Muscle layer of colon (tissue), 2 donors: Measurements from ENCODE around the gene ANKRD36B.
A peak's percentile ranks its signal among the peaks of the same experiment; 100 is the strongest.
"Not testable (repeated sequence)": the region's sequence is repeated elsewhere in the genome, so short reads cannot be mapped to it uniquely, and the experiment has no call there.

Source experiments
- H3K27ac ChIP-seq: one replicate; pipeline ENCODE4 v1.7.0; 2013; ENCODE audit warnings: low read depth, mild to moderate bottlenecking, low read length, moderate library complexity
- H3K27me3 ChIP-seq, 2 donors: one replicate each; pipeline ENCODE4 v1.7.0; 2013; ENCODE audit warnings: low read length in 2 of 2, mild to moderate bottlenecking in 2 of 2; ENCODE audit not compliant: insufficient read depth in 2 of 2, control insufficient read depth in 1 of 2
- H3K36me3 ChIP-seq: one replicate; pipeline ENCODE4 v1.7.0; 2013; ENCODE audit warnings: mild to moderate bottlenecking, low read length; ENCODE audit not compliant: insufficient read depth
- H3K4me1 ChIP-seq: one replicate; pipeline ENCODE4 v1.7.0; 2013; ENCODE audit warnings: mild to moderate bottlenecking, low read length; ENCODE audit not compliant: insufficient read depth
- H3K4me3 ChIP-seq, 2 donors: one replicate each; pipeline ENCODE4 v1.7.0; 2013; ENCODE audit warnings: low read length in 2 of 2, low read depth in 1 of 2, mild to moderate bottlenecking in 1 of 2, moderate library complexity in 1 of 2
- H3K9ac ChIP-seq: one replicate; pipeline ENCODE4 v1.7.0; 2013; ENCODE audit warnings: low read length
- H3K9me3 ChIP-seq: one replicate; pipeline ENCODE4 v1.7.0; 2013; ENCODE audit warnings: mild to moderate bottlenecking, low read length
- donor health status: abdominal sarcoma.
- donor health status: Adenocarcinoma of cecum.

The ANKRD36B gene

GRCh38 chr2:97605109-97605508 is 15.4 kb upstream of the ANKRD36B start:
- H3K9ac ChIP-seq, H3K9me3 ChIP-seq, H3K4me1 ChIP-seq, H3K27ac ChIP-seq, H3K27me3 ChIP-seq, H3K4me3 ChIP-seq, H3K36me3 ChIP-seq: not testable (repeated sequence)

GRCh38 chr2:97601537-97601936 is 11.9 kb upstream of the ANKRD36B start:
- not testable (repeated sequence) for H3K4me3 ChIP-seq, H3K4me1 ChIP-seq, H3K27ac ChIP-seq, H3K27me3 ChIP-seq, H3K9ac ChIP-seq, H3K9me3 ChIP-seq, H3K36me3 ChIP-seq

- H3K4me1 ChIP-seq, H3K9ac ChIP-seq, H3K4me3 ChIP-seq, H3K36me3 ChIP-seq, H3K27me3 ChIP-seq, H3K27ac ChIP-seq, H3K9me3 ChIP-seq: not testable (repeated sequence)
Measured at GRCh38 chr2:97596180-97596579, 6.5 kb upstream of the ANKRD36B start.

- not testable (repeated sequence) for H3K27ac ChIP-seq, H3K9me3 ChIP-seq, H3K9ac ChIP-seq, H3K4me1 ChIP-seq, H3K4me3 ChIP-seq, H3K36me3 ChIP-seq, H3K27me3 ChIP-seq
Measured at GRCh38 chr2:97593520-97593919, 3.8 kb upstream of the ANKRD36B start.

GRCh38 chr2:97590515-97591394 is 1.1 kb upstream of the ANKRD36B start:
- not testable (repeated sequence) for H3K4me1 ChIP-seq, H3K9me3 ChIP-seq, H3K27me3 ChIP-seq, H3K36me3 ChIP-seq
- Histone ChIP-seq H3K27ac (peak overlapping the region; percentile 82), H3K4me3 (peak overlapping the region; percentile 65 to 77), H3K9ac (peak overlapping the region; percentile 57)

- not testable (repeated sequence) for H3K9ac ChIP-seq, H3K27me3 ChIP-seq, H3K36me3 ChIP-seq, H3K4me1 ChIP-seq, H3K9me3 ChIP-seq
- Histone ChIP-seq H3K4me3 (peak overlapping the region; percentile 36 to 52), H3K27ac (peak overlapping the region; percentile 49)
Measured at GRCh38 chr2:97589257-97589597, 450 bp downstream of the ANKRD36B start.

- not testable (repeated sequence) for H3K36me3 ChIP-seq, H3K9me3 ChIP-seq, H3K27ac ChIP-seq, H3K9ac ChIP-seq, H3K27me3 ChIP-seq, H3K4me1 ChIP-seq, H3K4me3 ChIP-seq
Measured at GRCh38 chr2:97565674-97566073, 24.0 kb downstream of the ANKRD36B start.

GRCh38 chr2:97552406-97552805 is 37.3 kb downstream of the ANKRD36B start:
- H3K36me3 ChIP-seq, H3K27me3 ChIP-seq, H3K4me1 ChIP-seq, H3K4me3 ChIP-seq, H3K9me3 ChIP-seq, H3K9ac ChIP-seq, H3K27ac ChIP-seq: not testable (repeated sequence)

GRCh38 chr2:97550498-97550897 is 39.2 kb downstream of the ANKRD36B start:
- H3K36me3 ChIP-seq, H3K27ac ChIP-seq, H3K4me1 ChIP-seq, H3K9me3 ChIP-seq, H3K27me3 ChIP-seq, H3K9ac ChIP-seq, H3K4me3 ChIP-seq: not testable (repeated sequence)

GRCh38 chr2:97549058-97549457 is 40.6 kb downstream of the ANKRD36B start:
- not testable (repeated sequence) for H3K27me3 ChIP-seq, H3K4me3 ChIP-seq, H3K9me3 ChIP-seq, H3K27ac ChIP-seq, H3K9ac ChIP-seq, H3K36me3 ChIP-seq, H3K4me1 ChIP-seq

GRCh38 chr2:97548536-97548935 is 41.1 kb downstream of the ANKRD36B start:
- not testable (repeated sequence) for H3K4me1 ChIP-seq, H3K27me3 ChIP-seq, H3K9me3 ChIP-seq, H3K4me3 ChIP-seq, H3K27ac ChIP-seq, H3K9ac ChIP-seq, H3K36me3 ChIP-seq

GRCh38 chr2:97546711-97547110 is 43.0 kb downstream of the ANKRD36B start:
- no peak overlapping the region for H3K27ac ChIP-seq
- no peak overlapping the region for H3K9ac ChIP-seq
- H3K9me3 ChIP-seq = no peaks in the 10 kb centered on the region
- no peaks in the 10 kb centered on the region for H3K4me1 ChIP-seq
- no peaks in the 10 kb centered on the region for H3K36me3 ChIP-seq
- no peak overlapping the region for H3K4me3 ChIP-seq
- H3K27me3 ChIP-seq = no peaks in the 10 kb centered on the region
